D341Med (cell line): ENCODE results near the gene RHOBTB3.
A peak's percentile ranks its signal among the peaks of the same experiment; 100 is the strongest.
"Not testable (repeated sequence)": the region's sequence is repeated elsewhere in the genome, so short reads cannot be mapped to it uniquely, and the experiment has no call there.

Source experiments
- DNase-seq: peaks from one replicate; pipeline ENCODE4 v3.0.0; 2012; ENCODE audit warnings: low spot score

RHOBTB3 gene, protein sequence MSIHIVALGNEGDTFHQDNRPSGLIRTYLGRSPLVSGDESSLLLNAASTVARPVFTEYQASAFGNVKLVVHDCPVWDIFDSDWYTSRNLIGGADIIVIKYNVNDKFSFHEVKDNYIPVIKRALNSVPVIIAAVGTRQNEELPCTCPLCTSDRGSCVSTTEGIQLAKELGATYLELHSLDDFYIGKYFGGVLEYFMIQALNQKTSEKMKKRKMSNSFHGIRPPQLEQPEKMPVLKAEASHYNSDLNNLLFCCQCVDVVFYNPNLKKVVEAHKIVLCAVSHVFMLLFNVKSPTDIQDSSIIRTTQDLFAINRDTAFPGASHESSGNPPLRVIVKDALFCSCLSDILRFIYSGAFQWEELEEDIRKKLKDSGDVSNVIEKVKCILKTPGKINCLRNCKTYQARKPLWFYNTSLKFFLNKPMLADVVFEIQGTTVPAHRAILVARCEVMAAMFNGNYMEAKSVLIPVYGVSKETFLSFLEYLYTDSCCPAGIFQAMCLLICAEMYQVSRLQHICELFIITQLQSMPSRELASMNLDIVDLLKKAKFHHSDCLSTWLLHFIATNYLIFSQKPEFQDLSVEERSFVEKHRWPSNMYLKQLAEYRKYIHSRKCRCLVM

GRCh38 chr5:95730730-95731570 is at the start of gene RHOBTB3:
Gene RHOBTB3 (plus strand): TSS chr5:95731336. CDS start chr5:95731683, 347 bp downstream.
- peak; percentile 88 for DNase-seq

GRCh38 chr5:95682891-95683290 is 48.2 kb upstream of the RHOBTB3 start, which contains the start of gene SPATA9:
Gene SPATA9 (minus strand): TSS chr5:95682991. CDS start chr5:95682854, 137 bp downstream.
- no peak for DNase-seq

DNA sequence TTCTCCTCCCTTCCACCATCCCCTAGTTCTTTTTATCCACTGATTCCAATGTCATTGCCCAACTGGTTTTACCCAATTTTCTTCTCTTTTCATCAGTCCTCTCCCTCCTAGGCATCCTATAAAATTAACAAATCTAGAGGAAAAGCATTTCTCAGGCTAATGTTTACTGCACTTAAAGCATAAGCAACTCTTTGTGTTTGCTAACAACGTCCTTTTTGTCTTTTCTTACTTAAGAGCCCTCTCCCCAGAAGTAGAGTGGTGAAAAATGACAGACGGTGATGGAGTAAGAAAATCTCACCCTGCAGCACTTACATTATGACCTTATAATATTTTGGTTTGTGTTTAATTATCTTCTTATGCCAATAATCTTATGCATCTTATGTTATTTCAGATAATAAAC is 46.8 kb upstream of the RHOBTB3 start:
- DNase-seq = no peak

DNA sequence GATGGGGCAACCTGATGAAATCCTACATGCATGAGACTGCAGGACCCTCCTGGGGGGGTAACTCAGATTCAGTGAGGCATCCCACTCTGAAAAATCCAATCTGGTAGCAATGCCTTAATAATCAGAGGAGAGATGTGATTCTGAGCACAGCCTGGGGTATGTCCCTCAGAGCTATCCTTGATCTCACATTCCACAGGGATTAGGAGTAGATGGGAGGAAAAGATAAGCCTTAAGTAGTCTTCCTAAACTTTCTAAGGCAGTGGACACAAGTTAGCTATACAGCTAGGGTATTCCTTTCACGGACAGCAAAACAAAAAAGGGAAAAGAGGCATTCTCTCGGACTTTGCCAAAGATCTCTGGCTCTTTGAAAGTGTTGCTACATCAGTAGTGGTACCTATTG is 44.5 kb upstream of the RHOBTB3 start:
- no peak for DNase-seq

GRCh38 chr5:95689680-95690079 is 41.5 kb upstream of the RHOBTB3 start:
- DNase-seq = no peak

DNA sequence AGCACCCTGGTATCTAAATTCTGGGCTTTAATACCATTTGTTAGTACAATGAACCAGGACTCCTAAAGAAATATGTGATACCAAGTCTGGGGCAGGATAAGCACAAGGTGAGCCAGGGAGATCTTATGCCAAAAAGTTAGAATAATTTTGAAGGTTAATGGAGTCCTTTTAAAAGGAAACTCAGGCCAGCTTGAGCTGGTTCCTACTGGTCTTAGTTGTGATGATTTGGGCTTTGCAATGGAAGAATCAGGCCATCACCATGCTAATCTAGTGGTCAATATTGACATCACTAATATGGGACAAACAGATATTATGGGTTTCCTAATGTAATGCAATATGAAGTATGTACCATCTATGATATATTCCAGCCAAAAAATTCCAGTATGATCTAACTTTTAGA is 40.8 kb upstream of the RHOBTB3 start:
- no peak for DNase-seq

DNA sequence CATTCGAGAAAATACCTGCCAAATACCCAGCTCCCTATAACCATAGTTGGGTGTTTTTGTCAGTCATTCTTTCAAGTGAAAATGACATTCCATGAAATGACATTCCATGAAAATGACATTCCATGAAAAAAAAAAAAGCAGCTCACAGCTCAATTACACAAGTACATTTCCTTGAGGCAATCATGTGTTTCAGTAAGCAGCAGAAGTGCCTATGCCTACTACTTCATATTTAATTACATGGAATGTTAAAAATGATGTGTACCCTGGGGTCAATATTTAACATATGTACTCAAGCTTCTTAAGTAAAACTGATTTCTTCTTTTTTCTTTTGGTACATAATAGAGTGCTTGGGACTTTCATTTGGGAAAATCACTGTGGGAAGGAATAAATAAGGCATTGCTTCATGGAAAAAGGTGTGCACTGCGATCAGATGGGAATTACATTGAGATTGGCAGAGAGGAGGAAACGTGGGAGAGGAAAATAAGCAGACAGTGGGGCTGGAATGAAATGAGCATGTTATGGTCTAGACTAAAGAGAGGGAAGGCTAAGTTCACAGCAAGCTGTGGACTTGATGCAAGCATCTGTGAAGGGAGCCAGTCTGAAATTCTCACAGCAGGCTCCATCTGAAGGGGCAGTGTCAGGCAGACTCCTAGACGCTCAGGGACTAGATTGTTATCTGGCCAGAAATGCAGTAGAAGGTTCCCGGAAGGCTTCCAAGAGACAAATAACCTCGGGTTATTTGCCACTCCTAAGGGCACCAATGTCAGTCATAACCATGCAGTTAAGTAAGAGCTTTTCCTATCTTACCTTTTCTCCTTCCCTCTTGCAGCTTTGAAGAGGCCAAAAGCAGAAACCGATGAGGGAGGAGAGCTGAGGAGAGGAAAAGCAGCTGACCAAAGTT is 33.1 kb upstream of the RHOBTB3 start:
- no peak for DNase-seq

- DNase-seq = no peak
Measured at GRCh38 chr5:95699337-95699736, 31.8 kb upstream of the RHOBTB3 start.

DNA sequence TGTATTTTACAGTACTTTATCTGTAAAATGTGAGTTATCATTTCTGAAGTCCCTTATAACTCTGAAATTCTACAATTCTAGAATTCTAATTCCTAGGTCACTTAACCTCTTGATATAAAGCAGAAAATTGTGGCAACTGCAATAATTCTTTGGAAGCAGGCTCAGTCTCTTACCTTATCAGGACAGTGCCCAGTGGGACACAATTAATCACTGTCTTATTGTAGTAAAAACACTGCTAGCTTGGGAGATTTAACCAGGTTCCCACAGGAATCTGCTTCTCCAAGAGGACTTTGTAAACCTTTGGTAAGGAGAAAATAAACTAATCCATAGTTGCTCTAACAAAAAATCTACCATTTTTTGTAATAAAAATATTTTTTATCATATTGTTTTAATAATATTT is 30.1 kb upstream of the RHOBTB3 start:
- no peak for DNase-seq

GRCh38 chr5:95704150-95704549 is 27.0 kb upstream of the RHOBTB3 start:
- peak; percentile 32 for DNase-seq

GRCh38 chr5:95706196-95706595 is 24.9 kb upstream of the RHOBTB3 start:
- DNase-seq = not testable (repeated sequence)

GRCh38 chr5:95707055-95707454 is 24.1 kb upstream of the RHOBTB3 start:
- DNase-seq = no peak

GRCh38 chr5:95707534-95708188 is 23.5 kb upstream of the RHOBTB3 start:
- DNase-seq = not testable (repeated sequence)

- no peak for DNase-seq
Measured at GRCh38 chr5:95708876-95709275, 22.3 kb upstream of the RHOBTB3 start.

DNA sequence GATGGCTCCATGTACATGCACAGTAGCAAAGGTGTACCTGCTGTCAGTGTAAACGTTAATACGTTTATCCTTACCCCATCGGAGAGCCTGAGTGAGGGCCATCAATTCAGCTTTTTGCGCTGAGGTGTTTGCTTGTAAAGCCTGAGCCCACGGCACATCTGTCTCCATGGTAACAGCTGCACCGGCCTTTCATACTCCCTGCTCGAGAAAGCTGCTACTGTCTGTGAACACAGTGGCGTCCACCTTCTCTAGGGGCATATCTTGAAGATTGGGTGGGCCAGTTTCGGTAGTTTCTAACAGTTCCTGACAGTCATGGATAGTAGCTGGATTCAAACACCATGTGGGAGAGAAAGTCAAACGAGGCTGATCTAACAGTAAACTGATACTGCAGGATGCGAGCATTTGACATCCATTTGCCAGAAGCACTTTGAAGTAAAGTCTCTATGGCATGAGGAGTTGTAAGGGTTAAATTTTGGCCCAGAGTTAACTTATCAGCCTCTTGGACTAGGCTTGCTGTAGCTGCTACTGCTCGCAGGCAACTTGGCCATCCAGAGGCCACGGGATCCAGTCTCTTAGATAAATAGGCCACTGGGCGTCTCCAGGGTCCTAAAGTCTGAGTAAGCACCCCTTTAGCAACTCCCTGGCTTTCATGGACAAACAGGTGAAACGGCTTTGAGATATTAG is 21.0 kb upstream of the RHOBTB3 start:
- DNase-seq = no peak

- not testable (repeated sequence) for DNase-seq
Measured at GRCh38 chr5:95710651-95711500, 20.3 kb upstream of the RHOBTB3 start.

GRCh38 chr5:95711501-95712346 is 19.4 kb upstream of the RHOBTB3 start:
- no peak for DNase-seq

- no peak for DNase-seq
Measured at GRCh38 chr5:95712347-95712958, 18.7 kb upstream of the RHOBTB3 start.
